HG02588 (cell line): ENCODE measurements around the gene MEIS1.
"Not testable (repeated sequence)": the region's sequence is repeated elsewhere in the genome, so short reads cannot be mapped to it uniquely, and the experiment has no call there.

Experiments used
- ATAC-seq: cut with Tn5 transposase; IDR thresholded peaks from one replicate; pipeline ENCODE4 v1.9.1; 2021; ENCODE audit warnings: mild to moderate bottlenecking, moderate library complexity; ENCODE audit not compliant: unreplicated experiment

MEIS1 gene

DNA sequence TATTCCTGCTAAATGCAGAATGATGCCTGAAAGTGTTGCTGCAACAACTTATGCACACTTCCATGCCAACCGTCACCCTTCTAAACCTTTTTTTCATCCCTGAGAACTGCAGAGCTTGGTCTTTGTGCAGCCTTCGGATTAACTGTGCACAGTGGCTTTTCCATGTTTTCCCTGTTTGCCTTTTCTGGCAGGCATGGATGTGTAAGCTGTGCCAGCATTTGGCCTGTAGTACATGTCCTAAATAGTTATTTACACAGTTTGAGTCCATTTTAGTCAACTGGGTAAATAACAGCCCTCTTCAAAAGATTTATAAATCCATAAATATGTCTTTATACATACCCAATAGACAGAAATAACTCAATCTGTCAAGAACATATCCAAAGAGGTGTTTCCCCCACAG, 31.5 kb downstream of the MEIS1 start:
- ATAC-seq: no peak

DNA sequence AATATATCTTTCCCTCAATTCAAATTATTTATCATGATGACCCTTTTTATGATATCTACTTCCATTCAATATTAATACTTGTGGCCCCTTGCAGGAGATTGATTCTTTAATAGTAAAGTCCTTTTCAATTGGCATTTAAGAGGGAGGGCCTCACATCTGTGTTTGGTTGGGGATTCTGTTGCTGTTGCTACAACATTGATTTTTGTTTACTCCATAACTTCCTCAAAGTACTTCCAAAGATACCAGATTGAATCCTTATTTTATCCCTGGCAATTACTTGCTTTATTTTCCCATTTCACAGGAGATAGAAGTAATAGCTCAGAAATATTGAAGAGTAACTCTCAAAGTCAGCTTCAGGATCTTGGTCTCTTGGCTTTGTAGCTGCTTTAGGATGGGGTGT, 32.8 kb downstream of the MEIS1 start:
- no peak for ATAC-seq

DNA sequence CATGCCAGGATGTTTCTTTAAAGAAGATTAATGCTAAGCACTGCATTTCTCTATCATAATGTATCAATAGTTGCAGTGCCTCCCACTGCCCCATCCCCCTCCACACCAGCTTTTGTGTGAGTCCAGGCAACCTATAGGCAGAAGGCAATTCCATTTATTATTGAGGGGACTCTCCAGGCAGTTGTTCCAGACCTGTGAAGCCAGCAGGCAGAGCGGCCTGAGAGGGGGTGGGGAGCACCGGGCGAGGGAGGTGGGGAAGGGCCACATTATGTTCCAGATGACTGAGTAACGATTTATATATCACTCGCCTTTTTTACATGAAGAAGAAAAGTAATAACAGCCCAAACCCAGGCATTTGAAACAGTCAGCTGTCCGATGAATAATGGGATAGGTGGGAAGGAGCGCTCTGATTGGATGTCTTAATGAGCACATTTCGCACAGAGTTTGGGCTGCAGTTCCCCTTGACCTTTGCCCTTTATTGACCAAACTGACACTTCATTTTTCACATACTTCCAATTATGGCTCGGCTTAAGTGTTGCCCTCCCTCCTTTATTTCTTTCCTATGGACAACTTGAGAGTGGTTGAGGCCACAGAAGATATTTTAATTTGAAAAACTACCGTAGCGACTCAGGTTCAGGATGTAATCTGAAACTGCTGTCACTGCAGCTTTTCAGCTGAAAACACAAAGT, 34.4 kb downstream of the MEIS1 start:
- no peak for ATAC-seq

DNA sequence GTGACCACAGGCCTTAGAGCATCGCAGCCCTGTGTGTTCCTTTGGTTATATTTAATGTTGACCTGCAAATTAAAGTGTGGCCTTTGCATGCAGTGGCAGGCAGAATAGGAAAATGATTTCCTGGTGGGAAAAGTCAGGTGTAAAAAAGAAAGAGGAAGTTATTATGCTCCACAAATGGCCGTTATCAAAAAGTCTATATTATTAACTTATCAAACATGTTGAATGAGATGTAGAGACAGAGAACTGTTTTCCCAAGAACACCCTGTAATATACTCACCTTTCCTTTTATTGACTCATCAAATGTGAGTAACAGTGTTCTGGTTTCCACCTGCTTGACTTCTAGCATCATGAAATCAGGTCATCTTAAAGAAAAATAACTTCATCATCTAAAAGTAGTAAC, 35.3 kb downstream of the MEIS1 start:
- no peak for ATAC-seq

DNA sequence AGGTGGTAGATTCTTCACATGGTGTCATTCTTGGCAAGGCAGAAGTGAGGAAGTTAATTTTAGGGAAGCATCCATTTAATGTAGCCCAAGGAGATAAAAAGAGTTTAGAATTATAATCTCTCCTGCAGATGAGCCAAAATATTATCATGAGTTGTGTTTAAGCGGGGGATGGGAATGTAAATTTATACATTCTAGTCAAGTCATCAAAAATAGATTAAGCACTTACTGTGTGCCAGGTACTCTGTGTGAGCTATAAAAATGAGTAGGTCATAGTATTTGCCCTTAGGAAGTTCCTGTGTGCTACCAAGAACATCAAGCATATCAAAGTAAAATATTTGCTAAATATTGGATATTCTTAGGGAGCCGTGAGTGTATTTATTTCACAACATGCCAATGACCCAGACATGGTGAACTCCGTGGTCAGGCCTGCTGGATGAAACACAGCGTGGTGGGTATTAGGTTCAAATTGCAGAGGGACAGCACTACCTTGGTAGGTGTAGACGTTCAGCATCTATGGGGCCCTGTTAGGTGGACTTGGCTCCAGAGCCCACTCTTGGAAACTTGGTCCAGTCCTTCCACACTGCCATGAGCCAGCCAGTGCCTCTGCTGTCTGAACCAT, 37.4 kb downstream of the MEIS1 start:
- no peak for ATAC-seq

DNA sequence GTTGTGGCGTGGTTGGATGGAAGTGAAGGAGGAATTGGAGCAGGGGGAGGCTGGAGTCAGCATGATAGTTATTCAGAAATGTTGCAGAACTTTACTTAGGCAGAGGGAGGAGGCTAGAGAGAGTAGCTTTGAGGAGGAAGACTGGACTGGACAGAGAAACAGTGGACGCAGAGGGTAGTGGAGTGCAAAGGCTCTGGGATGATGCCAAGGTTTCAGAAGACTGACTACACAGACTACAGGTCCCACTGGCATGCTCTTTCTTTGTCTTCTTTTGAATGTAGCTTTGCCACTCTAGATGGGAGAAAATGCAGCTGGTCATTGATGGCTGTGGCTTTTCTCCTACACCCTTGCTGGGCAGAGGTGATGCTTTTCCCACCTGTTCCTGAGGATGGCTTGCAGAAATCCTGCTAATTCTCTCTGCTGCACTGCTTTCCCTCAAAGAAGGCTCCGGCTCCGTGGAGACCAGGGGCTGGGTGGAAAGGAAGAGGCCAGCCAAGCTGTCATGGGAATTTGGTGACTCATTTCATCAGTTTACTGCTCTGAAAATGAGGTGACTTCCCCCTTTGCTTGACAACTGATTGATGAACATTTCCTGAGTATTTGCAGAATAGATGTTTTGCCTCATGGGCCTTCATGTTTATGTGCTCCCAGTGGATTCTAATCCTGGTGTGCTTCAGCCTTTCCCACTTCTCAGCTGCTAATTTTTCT, 42.4 kb downstream of the MEIS1 start:
- ATAC-seq: no peak

DNA sequence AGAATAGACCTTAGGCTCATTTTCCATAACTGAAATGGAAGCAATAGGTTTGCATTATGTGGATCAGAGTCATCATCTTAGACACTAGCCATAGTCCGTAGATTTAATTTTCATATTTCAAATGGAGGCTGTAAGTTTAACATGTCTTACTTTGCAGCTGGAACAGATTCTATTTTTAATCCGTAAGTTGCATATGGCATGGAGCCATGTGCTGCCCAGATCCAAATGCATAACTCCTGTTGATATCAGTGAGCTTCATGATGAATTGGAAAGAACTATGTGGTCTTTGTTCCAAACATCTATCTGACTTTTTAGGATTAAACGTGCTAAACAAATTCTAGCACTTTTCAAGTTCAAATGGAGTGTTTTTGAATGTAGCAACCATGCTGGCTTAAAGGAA, 43.4 kb downstream of the MEIS1 start:
- no peak for ATAC-seq

DNA sequence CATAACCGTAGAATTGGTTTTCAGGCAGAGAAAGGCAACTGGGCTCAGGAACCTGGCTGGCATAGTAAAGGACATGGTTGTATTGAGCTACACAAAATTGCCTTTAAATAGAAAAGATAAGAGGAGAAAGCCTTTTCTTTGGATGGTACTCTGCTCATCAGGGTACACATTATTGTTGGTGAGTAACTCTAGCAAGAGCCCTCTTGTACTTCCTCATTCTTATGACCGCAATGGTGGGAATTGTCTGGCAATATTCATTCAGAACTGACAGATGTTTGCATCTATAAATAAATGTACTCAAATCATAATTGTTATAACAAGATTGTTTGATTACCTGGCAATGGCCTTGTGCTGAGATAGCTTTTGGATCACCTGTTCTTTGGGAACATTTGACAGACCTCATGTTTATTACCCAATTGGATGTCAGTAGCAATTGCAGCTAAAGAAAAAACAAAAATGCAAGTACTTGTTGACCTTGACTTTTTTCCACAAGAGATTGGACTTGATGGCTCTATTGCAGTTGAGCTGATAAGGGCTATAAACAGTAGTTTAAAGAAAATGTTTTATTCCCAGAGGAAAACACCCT, 43.9 kb downstream of the MEIS1 start:
- ATAC-seq: no peak

DNA sequence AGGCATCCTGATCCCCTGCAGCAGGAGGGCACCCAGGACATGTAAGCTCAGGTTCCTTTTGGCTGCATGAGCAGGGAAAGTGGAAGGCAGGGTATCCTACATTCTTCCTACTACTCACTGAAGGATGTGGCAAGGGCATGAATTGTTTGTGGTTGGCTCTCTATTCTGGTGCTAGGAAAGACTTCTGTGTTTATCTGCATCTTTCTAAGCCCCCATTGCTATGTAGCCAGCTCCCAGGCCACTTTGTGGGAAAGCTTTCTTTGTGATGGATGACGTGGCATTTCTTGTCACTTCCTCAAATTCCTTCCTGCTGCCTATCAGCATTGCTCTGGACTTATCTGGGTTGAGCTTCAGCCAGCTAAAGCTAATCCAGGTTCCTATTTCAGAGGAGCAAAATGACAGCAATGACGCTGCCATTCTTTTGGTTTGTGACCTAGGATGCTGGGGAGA, 46.2 kb downstream of the MEIS1 start:
- no peak for ATAC-seq

DNA sequence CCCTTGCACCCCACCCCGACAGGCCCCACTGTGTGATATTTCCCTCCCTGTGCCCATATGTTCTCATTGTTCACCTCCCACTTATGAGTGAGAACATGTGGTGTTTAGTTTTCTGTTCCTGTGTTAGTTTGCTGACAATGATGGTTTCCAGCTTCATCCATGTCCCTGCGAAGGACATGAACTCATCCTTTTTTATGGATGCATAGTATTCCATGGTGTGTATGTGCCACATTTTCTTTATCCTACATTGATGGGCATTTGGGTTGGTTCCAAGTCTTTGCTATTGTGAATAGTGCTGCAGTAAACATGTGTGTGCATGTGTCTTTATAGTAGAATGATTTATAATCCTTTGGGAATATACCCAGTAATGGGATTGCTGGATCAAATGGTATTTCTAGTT, 50.3 kb downstream of the MEIS1 start:
- ATAC-seq: not testable (repeated sequence)

DNA sequence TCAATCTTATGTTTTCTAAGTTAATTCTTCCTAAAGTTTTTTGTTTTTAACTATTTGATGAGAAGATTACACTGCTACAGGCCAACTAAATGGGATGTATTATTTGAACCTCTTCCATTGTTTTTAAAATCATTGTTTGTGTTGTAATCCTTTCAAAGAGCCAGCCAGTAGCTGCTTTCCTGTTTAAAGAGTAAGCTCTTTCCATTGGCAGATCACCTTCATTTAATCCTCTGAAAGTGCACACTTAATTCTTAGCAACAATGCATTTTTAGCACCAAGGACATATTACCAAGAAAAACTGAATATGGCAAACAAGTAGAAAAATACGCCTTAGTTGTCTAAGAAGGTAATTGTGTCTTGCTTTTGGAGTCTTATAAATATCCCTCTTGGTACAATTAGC, 54.0 kb downstream of the MEIS1 start:
- ATAC-seq: no peak

DNA sequence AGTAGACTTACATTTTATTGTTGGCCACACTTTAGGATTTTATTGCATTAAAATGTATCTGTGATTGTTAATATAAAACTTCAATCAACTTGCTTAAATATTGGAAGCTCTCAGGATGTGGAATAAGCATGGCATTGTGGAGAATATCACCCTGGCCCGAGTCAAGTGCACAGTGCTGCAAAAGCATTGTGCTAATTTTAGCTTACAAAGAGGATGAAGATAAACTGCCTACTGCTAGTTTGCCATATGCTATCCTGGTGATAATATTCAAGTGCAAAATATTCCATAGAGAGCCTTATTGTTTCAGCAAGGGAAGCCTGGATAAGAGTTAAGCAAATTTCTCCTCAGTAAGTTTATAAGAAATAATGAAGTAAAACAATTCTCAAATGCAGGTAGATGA, 54.5 kb downstream of the MEIS1 start:
- no peak for ATAC-seq

DNA sequence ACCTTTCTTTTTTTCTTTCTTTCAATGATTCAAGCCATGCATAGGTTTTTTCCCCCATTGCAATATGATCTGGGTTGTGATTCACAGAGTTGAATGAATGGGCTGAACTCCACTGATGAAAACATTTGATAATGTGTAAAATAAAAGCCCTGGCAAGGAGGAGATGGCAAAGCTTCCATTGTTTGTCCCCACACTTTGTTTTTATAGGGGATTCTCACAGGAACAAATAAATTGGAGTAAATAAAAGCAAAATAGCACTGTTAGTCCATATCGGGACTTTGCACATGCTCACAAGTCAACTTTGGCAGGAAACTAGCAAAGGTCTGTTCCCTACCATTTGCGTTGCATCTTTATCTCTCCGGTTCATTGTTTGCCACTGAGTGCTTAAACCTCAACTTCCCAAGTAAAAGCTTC, 55.7 kb downstream of the MEIS1 start:
- no peak for ATAC-seq

DNA sequence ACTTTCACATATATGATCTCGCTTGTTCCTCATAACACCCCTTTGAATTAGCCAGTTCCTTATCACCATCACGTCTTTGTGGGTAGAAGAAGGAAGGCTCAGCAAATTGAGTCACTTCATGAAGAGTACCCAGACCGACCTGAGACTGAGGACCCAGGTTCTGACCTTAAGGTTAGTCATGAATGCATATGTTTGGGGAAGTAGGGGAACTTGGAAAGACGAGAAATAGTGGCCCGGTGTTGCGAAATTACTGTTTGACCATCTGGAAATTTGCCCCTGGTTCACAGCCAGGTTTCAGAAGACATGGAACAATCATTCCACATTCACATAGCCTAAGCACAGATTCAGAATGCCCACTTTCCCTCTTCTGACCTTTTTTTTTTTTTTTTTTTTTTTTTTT, 59.8 kb downstream of the MEIS1 start:
- ATAC-seq: no peak

DNA sequence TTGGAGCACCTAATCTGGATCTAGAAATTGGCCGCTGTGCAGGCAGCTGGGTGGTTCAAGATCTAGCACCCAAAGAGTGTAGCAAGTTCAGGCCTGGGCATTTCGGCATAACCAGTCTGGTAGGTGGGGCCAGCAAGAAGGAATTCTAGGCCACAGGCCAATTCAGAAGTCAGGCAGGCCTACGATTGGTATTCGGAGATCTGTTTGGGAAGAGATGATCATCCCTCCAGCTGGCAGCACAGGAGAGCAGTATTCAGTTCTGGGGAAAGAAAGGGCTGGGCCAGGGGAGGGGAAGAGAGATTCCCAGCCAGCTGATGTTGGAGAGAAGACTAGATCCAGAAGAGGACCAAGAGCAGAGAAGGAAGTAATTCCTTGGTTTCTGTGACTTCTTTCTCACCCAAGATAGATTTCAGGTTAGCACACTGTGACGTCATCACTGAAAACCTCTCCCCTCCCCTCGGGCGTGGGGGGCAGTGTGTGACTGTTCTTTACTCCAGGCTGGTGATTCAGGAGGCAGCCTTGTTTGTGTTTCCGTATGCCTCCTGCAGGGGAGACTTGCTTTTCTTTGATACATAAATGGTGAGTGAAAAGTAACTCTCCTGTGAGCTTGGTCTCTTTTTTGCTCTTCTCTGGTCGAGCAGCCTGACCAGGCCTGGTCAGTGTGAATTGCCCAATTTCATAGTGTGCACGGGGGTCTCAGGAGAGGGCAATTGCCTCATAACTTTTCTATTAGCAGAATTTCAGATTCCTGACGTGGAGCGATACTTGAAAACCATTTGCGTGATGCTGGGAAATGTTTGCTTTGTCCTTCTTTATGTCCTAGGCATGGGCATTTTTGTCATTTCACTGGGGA, 61.1 kb downstream of the MEIS1 start:
- no peak for ATAC-seq

DNA sequence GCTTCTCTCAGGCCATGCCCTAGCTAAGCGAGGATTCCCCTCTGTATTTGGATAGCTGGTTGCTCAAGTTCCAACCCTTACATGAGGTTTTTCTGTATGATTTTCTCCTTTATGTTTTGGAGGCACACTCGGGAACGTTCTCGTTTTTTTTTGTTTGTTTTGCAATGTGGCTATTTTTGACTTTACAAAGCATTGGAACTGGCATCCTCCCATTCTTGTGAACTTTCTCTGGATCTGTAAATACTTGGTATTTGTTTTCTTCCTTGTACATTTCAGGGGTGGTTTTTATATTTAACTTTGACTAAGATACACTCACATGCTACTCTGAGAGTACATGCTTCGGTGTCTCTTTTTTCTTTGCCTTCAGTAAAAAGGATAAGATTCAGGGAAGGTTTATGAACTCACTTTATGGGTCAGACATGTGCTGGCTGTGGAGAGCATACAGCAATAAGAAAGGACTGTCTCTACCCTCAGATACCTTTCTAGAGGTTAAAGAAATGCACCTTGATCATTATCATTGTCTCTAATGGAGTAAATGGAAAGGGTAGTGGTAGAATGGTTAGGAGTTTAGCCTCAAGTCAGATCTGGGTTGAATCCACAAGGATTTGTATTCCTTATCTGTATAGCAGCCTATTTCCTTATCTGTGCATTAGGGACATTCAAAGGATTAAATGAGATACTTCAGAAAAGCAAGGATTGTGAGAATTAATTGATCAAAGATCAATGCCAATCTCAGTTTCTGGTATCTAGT, 61.9 kb downstream of the MEIS1 start:
- ATAC-seq: no peak

DNA sequence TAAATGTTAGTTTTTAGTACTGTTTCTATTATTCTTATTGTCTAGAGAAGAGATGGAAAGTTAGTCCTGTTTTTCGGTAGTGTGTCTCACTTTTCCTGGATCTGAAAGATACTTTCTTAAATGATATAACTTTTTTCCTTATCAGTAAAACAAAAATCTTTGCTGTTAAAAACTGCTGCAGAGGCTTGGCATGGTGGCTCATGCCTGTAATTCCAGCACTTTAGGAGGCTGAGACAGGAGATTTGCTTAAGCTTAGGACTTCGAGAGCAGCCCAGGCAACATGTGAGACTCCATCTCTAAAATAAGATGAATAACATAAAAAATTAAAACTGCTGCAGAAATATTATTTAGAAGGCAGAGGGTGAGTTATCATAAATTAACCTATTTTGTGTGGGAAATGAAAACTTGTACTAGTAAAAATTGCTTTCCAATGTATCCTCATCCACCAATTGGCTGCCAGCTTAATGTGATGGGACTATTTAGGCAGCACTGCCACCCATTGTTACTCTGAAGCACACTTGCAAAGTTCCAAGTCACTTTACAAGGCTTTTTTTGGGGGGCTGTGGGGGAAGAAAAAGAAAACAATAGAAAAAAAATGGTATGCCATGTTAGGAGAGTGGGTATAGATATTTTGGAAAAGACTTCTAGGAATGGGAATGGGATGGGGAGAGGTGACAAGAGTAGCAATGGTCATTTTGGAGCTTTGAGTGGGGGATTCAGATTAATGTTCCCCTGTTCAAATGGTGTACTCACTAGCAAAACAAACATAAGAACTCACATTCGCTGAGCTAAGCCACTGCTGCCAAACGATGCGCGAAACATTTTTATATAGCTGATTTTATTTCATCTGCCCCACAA, 62.7 kb downstream of the MEIS1 start:
- no peak for ATAC-seq

DNA sequence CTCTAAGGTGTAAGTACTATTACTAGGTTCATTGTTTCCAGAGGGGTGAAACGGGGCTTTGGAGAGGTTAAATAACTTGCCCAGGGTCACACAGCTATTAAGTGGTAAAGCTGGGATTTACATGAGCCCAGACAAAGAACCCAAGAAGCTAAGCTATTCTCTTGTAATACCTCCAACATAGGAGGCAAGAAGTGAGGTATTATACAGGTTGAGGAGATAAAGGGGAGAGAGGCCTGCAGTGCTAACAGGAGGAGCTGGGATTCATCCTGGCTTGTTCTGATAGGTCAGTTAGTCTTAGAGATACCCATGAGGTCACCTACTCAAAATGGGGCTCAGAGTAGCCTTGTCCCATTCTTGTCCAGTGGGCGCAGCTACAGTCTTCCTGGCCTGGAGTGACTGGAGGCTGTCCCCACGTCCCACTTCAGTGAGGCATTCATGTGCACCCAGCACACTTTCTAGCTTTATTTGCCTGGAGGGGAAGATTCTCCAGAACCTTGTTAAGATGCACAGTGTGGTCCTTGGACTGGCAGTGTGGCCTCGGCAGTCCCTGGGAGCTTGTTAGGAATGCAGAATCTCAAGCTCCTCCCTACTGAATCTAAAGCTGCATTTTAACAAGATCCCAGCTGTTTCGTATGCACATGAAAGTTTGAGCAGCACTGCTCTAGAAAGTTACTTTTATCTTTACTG, 63.5 kb downstream of the MEIS1 start:
- no peak for ATAC-seq

DNA sequence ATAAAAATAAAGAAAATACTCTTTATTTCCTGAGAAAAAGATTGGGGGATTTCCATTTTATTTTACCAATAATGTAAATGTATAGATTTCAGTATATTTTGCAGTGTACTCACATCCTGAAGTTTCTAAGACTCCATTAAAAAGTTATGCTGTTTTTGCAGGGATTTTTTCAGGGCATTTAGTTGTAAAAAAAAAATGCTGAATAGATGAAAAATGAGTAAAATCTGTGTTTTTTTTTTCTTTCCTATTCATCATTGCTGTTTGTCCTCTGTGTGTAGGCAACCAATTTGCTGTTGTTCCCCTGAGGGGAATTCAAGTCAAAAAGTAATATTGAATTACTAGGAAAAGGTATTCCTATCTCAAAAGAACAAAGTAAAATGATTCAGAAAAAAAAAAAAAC, 66.3 kb downstream of the MEIS1 start:
- no peak for ATAC-seq
